Panc1 (cell line): ENCODE results near the gene NKD1. TPM values are rescaled to one million over a fixed set of nuclear protein-coding genes. Genes with fewer than 3 reads are reported as not detected.

ENCODE experiments used
- ATAC-seq: fragments of 200-7000 bp; cut with Tn5 transposase; 2 replicates; pipeline ENCODE4 v1.9.1; 2020; ENCODE audit warnings: mild to moderate bottlenecking, moderate library complexity
- BruUV-seq: library from RNA; stranded (reverse); fragments of 400-500 nt; replicated peaks from 2 replicates; lab custom pipeline; 2021; lab: Mats Ljungman, UMichigan
- CTCF ChIA-PET: fragments of 300-600 bp; sonication (Branson Sonifier 250); formaldehyde crosslinking; loops from one replicate; lab custom pipeline; 2022; ENCODE audit warnings: antibody characterized with exemption; lab: Charles Lee
- POLR2A ChIA-PET: fragments of 300-600 bp; sonication (Branson Sonifier 250); formaldehyde crosslinking; loops from one replicate; lab custom pipeline; 2022; ENCODE audit warnings: antibody characterized with exemption; lab: Charles Lee
- DNase-seq: peaks from one replicate; pipeline ENCODE4 v3.0.0-alpha.2; 2010; ENCODE audit warnings: low read depth, low spot score
- H3K27ac ChIP-seq: 2 replicates; pipeline ENCODE4 v1.5.1; 2011; ENCODE audit warnings: mild to moderate bottlenecking, low read length, inconsistent platforms
- H3K27me3 ChIP-seq: fragments of 200-500 bp; sonication (Bioruptor generic); 2 replicates; pipeline ENCODE4 v1.6.0; 2014; ENCODE audit warnings: low read length, inconsistent platforms; ENCODE audit not compliant: control insufficient read depth, insufficient read depth
- H3K36me3 ChIP-seq: fragments of 200-500 bp; sonication (Bioruptor generic); 2 replicates; pipeline ENCODE4 v1.5.1; 2014; ENCODE audit warnings: inconsistent platforms, mild to moderate bottlenecking, low read length, moderate library complexity; ENCODE audit not compliant: control insufficient read depth, insufficient read depth
- H3K4me1 ChIP-seq: 2 replicates; pipeline ENCODE4 v1.5.1; 2011; ENCODE audit warnings: inconsistent platforms, mild to moderate bottlenecking, low read length, moderate library complexity; ENCODE audit not compliant: control insufficient read depth, insufficient read depth
- H3K4me3 ChIP-seq, 2 experiments: 2 replicates each; pipeline ENCODE4 v1.5.1; 2011 to 2012; ENCODE audit warnings: low read depth in 2 of 2, low read length in 2 of 2, mild to moderate bottlenecking in 2 of 2, inconsistent platforms in 1 of 2, moderate library complexity in 1 of 2
- H3K9me3 ChIP-seq: fragments of 200-500 bp; sonication (Bioruptor generic); 2 replicates; pipeline ENCODE4 v1.5.1; 2014; ENCODE audit warnings: low read depth, mild to moderate bottlenecking, inconsistent platforms, low read length, moderate library complexity; ENCODE audit not compliant: control insufficient read depth, insufficient read depth
- POLR2AphosphoS5 ChIP-seq: IDR thresholded peaks from 2 replicates; pipeline ENCODE4 v1.6.1; 2012; ENCODE audit warnings: mild to moderate bottlenecking, low read depth, low read length, moderate library complexity
- SIN3A ChIP-seq: IDR thresholded peaks from 2 replicates; pipeline ENCODE4 v1.6.1; 2012; ENCODE audit warnings: low read depth, mild to moderate bottlenecking, low read length, moderate library complexity, borderline replicate concordance; ENCODE audit not compliant: insufficient read depth
- TCF7L2 ChIP-seq: IDR thresholded peaks from 2 replicates; pipeline ENCODE4 v1.6.1; 2011; ENCODE audit warnings: mild to moderate bottlenecking, low read depth, low read length, inconsistent platforms
- in situ Hi-C: cut with HindIII; loops from 2 replicates; pipeline ENCODE4 v1.10.0; 2016; ENCODE audit warnings: low sequenced_read_pairs, low pct_unique_long_range_greater_than_20kb
- intact Hi-C: fragments of 100-400 bp; cut with micrococcal nuclease; formaldehyde crosslinking; loops from one replicate; pipeline ENCODE4 v1.10.0; 2022; ENCODE audit not compliant: unreplicated experiment
- total RNA-seq: library from RNA; stranded (reverse); gene quantifications from one replicate; pipeline ENCODE4 v1.2.1, GENCODE V29; 2021; ENCODE audit not compliant: unreplicated experiment
- TF ChIP-seq, protein P1 (sequence below): fragments of 450-650 bp; IDR thresholded peaks from 2 replicates; pipeline ENCODE4 v1.5.1; 2017; ENCODE audit warnings: mild to moderate bottlenecking
- TF ChIP-seq, protein P2 (sequence below), 2 experiments: IDR thresholded peaks; 2 replicates each; pipeline ENCODE4 v1.6.1; 2011 to 2012; ENCODE audit warnings: low read depth in 2 of 2, control low read depth in 1 of 2, low read length in 1 of 2, mild to moderate bottlenecking in 1 of 2, moderate library complexity in 1 of 2; ENCODE audit not compliant: insufficient read depth in 1 of 2

Gene NKD1
- total RNA-seq, 1 experiment from 2014 or later: 0.18 TPM

DNA sequence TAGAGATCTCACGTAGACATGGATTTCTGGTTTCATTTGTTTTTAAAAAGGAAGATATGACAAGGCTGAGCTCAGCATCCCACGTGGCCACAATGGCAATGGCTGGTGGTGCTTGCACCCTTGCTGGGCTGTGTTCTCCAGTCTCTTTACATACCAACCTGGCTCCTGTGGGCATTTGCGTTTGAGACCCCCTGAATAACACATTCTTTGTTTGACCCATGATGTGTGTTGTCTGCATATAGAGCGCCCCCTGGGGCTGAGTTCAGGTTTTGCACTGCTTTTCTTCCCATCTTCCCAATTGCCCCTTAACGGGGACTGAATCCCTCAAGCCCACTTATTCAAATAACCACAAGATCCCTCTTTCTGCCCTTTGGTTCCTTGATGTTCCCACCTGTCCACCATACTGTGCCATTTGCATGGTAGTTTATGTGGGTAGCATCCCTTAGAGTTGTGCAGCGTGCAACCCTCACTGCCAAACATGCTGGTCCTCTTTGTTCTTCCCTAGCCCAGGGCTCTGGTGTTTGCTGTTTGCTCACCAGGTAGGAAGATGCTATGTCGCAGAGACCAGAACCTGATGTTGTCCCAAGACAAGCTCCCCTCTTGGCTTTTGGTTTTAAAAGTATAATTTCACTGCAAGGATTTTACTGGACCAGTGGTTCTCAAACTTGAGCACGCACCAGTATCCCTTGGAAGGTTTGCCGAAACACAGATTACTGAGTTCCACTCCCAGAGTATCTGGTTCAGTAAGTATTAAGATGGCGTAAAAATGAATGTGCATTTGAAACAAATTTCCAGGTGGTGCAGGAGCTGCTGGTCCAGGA is 38.5 kb upstream of the NKD1 start:
- in situ Hi-C loops (no loop called here), intact Hi-C loops (no loop called here)
- no peaks in the 10 kb centered on the region for H3K27me3 ChIP-seq
- no peak overlapping the region for H3K27ac ChIP-seq
- H3K4me1 ChIP-seq: no peaks in the 10 kb centered on the region
- H3K36me3 ChIP-seq: no peaks in the 10 kb centered on the region
- ChIA-PET POLR2A (no interaction called here), CTCF (no interaction called here)
- ATAC-seq (no peak), DNase-seq (peak; percentile 22)
- TF ChIP-seq, protein P1, sequence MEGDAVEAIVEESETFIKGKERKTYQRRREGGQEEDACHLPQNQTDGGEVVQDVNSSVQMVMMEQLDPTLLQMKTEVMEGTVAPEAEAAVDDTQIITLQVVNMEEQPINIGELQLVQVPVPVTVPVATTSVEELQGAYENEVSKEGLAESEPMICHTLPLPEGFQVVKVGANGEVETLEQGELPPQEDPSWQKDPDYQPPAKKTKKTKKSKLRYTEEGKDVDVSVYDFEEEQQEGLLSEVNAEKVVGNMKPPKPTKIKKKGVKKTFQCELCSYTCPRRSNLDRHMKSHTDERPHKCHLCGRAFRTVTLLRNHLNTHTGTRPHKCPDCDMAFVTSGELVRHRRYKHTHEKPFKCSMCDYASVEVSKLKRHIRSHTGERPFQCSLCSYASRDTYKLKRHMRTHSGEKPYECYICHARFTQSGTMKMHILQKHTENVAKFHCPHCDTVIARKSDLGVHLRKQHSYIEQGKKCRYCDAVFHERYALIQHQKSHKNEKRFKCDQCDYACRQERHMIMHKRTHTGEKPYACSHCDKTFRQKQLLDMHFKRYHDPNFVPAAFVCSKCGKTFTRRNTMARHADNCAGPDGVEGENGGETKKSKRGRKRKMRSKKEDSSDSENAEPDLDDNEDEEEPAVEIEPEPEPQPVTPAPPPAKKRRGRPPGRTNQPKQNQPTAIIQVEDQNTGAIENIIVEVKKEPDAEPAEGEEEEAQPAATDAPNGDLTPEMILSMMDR: peak; percentile 69
- TF ChIP-seq, protein P2, sequence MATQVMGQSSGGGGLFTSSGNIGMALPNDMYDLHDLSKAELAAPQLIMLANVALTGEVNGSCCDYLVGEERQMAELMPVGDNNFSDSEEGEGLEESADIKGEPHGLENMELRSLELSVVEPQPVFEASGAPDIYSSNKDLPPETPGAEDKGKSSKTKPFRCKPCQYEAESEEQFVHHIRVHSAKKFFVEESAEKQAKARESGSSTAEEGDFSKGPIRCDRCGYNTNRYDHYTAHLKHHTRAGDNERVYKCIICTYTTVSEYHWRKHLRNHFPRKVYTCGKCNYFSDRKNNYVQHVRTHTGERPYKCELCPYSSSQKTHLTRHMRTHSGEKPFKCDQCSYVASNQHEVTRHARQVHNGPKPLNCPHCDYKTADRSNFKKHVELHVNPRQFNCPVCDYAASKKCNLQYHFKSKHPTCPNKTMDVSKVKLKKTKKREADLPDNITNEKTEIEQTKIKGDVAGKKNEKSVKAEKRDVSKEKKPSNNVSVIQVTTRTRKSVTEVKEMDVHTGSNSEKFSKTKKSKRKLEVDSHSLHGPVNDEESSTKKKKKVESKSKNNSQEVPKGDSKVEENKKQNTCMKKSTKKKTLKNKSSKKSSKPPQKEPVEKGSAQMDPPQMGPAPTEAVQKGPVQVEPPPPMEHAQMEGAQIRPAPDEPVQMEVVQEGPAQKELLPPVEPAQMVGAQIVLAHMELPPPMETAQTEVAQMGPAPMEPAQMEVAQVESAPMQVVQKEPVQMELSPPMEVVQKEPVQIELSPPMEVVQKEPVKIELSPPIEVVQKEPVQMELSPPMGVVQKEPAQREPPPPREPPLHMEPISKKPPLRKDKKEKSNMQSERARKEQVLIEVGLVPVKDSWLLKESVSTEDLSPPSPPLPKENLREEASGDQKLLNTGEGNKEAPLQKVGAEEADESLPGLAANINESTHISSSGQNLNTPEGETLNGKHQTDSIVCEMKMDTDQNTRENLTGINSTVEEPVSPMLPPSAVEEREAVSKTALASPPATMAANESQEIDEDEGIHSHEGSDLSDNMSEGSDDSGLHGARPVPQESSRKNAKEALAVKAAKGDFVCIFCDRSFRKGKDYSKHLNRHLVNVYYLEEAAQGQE (IDR thresholded peaks at IDR 0.05; ENCODE audit: insufficient read depth in 1 of 2, low read depth in 2 of 2, low read length in 1 of 2): no peak
- no TSS peak for BruUV-seq
- no peaks in the 10 kb centered on the region for H3K9me3 ChIP-seq
- no peak overlapping the region for H3K4me3 ChIP-seq

DNA sequence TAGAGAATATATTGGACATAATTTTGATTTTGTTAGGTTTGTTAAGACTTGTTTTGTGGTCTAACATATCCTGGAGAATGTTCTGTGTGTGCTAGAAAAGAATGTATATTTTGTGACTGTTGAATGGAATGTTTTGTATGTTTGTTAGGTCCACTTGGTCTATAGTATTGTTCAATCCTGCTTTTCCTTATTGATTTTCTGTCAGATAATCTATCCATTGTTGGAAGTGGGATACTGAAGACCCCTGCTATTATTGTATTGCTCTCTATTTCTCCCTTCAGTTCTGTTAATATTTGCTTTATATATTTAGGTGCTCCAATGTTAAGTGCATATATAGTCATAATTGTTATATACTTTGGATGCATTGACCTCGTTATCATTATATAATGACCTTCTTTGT is 33.0 kb upstream of the NKD1 start:
- no TSS peak for BruUV-seq
- Histone ChIP-seq H3K27me3 (peaks cover 2% of the 10 kb centered on the region; the same call in 1 of the 2 replicates), H3K27ac (no peak overlapping the region), H3K36me3 (no peaks in the 10 kb centered on the region), H3K4me1 (no peaks in the 10 kb centered on the region), H3K9me3 (no peaks in the 10 kb centered on the region; the same call in 1 of the 2 replicates), H3K4me3 (no peak overlapping the region)
- no peak for ATAC-seq
- in situ Hi-C loops: no loop called here
- ChIA-PET POLR2A (no interaction called here), CTCF (no interaction called here)
- intact Hi-C loops: no loop called here
- no peak for DNase-seq
- TF ChIP-seq TCF7L2 (no peak), SIN3A (no peak), POLR2AphosphoS5 (no peak)
- TF ChIP-seq, protein P1: no peak
- TF ChIP-seq, protein P2 (IDR thresholded peaks at IDR 0.05; ENCODE audit: insufficient read depth in 1 of 2, low read depth in 2 of 2, low read length in 1 of 2): no peak
